Activated CD8-positive, alpha-beta memory T cell treated with anti-CD3 and anti-CD28 coated beads for 48 hours (primary cell): ENCODE results near the gene STIMATE.

Experiments
- DNase-seq, 3 experiments: peaks; one replicate each; pipeline ENCODE4 v3.0.0-alpha.2; 2020; ENCODE audit warnings: low read depth in 2 of 3, low spot score in 2 of 3

Gene STIMATE

GRCh38 chr3:52894756-52895155, 2.6 kb downstream of the STIMATE start:
- no peak for DNase-seq

- DNase-seq, result no peak
These were observed 3.6 kb downstream of the STIMATE start for GRCh38 chr3:52893723-52894122.

GRCh38 chr3:52892625-52893311, 4.6 kb downstream of the STIMATE start:
- no peak for DNase-seq

GRCh38 chr3:52892290-52892624, 5.1 kb downstream of the STIMATE start:
- no peak for DNase-seq

- DNase-seq, result no peak
These were observed 5.7 kb downstream of the STIMATE start for GRCh38 chr3:52891615-52892081.

- peak in 2 of 3 experiments; percentile 18 to 21 for DNase-seq
These were observed 6.2 kb downstream of the STIMATE start for GRCh38 chr3:52891164-52891563.

- no peak for DNase-seq
These were observed 6.6 kb downstream of the STIMATE start for GRCh38 chr3:52890735-52891134.

GRCh38 chr3:52889901-52890300, 7.4 kb downstream of the STIMATE start:
- no peak for DNase-seq

- no peak for DNase-seq
These were observed 10.2 kb downstream of the STIMATE start for GRCh38 chr3:52887166-52887565.

GRCh38 chr3:52886049-52886730, 11.2 kb downstream of the STIMATE start:
- DNase-seq, result no peak

GRCh38 chr3:52882377-52882776, 15.0 kb downstream of the STIMATE start:
- no peak for DNase-seq

- DNase-seq, result no peak
These were observed 15.5 kb downstream of the STIMATE start for GRCh38 chr3:52881871-52882270.

- DNase-seq, result no peak
These were observed 16.9 kb downstream of the STIMATE start for GRCh38 chr3:52880474-52880873.

GRCh38 chr3:52880047-52880446, 17.3 kb downstream of the STIMATE start:
- no peak for DNase-seq

GRCh38 chr3:52879581-52879980, 17.8 kb downstream of the STIMATE start:
- no peak for DNase-seq

- DNase-seq, result no peak
These were observed 18.3 kb downstream of the STIMATE start for GRCh38 chr3:52879090-52879489.

- DNase-seq, result no peak
These were observed 20.3 kb downstream of the STIMATE start for GRCh38 chr3:52877085-52877484.

- DNase-seq, result no peak
These were observed 22.3 kb downstream of the STIMATE start for GRCh38 chr3:52874864-52875587.

GRCh38 chr3:52874160-52874701, 23.1 kb downstream of the STIMATE start:
- DNase-seq, result no peak

- DNase-seq, result no peak
These were observed 23.8 kb downstream of the STIMATE start for GRCh38 chr3:52873433-52874159.

GRCh38 chr3:52872245-52872644, 25.1 kb downstream of the STIMATE start:
- no peak for DNase-seq
